Gastrocnemius medialis (tissue), 4 donors: ENCODE results near the gene NCOR1.

Source experiments
- CTCF ChIP-seq, 5 experiments: fragments of 450-650 bp in 3 of 5; fragments of 200-600 bp in 2 of 5; sonication (generic) in 2 of 5; IDR thresholded peaks in 4 of 5; conservative IDR thresholded peaks in 1 of 5; 1 replicate in 4 of 5; 2 replicates in 1 of 5; pipeline ENCODE4 v1.5.1; 2016 to 2019; ENCODE audit warnings: antibody characterized with exemption in 5 of 5, mild to moderate bottlenecking in 3 of 5, moderate library complexity in 3 of 5
- POLR2A ChIP-seq, 2 donors: fragments of 450-650 bp; IDR thresholded peaks; one replicate each; pipeline ENCODE4 v1.6.1; 2017; ENCODE audit warnings: antibody characterized with exemption in 2 of 2, mild to moderate bottlenecking in 2 of 2, moderate library complexity in 2 of 2

DNA sequence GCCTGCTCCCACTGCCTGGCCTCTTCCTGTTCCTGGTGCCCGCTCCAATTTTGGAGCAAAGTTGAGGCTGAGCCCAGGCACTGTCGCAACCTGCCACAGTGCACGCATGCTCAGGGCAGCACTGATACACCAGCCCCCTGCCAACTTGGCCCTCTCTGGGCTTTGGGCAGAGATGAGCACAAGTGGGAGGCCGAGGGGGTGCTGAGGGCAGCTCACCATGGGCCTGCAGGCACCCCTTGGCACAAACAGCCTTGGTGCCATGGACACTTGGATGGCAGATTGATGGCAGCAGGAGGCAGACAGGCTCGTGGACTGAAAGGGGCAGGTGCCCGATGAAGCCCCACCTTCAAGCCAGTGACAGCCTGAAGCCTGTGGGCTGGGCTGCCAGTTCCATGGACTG lies 44.6 kb upstream of the NCOR1 start:
- TF ChIP-seq CTCF (IDR thresholded peaks at IDR 0.05 in 4 of 5, conservative IDR thresholded peaks at IDR 0.05 in 1 of 5) = no peak
- no peak for TF ChIP-seq POLR2A (IDR thresholded peaks at IDR 0.05)
